ENCODE measurements around the gene TSSK6.

TSSK6 gene

GRCh38 chr19:19529783-19530422 lies 14.6 kb upstream of the TSSK6 start:
- no peak for DNase-seq

GRCh38 chr19:19528721-19529490 lies 13.6 kb upstream of the TSSK6 start, which contains the start of gene YJEFN3:
Gene YJEFN3 (plus strand): TSS chr19:19528911. CDS start chr19:19528933, 22 bp downstream.
- no peak for DNase-seq

GRCh38 chr19:19527674-19528625 lies 12.6 kb upstream of the TSSK6 start:
- no peak for DNase-seq

GRCh38 chr19:19527371-19527656 lies 12.0 kb upstream of the TSSK6 start:
- no peak for DNase-seq

GRCh38 chr19:19526581-19527370 lies 11.4 kb upstream of the TSSK6 start:
- no peak for DNase-seq

GRCh38 chr19:19525611-19526380 lies 10.4 kb upstream of the TSSK6 start:
- DNase-seq, result no peak

GRCh38 chr19:19524053-19524452 lies 8.7 kb upstream of the TSSK6 start:
- DNase-seq, result peak; percentile 8

GRCh38 chr19:19523177-19523576 lies 7.8 kb upstream of the TSSK6 start:
- DNase-seq, result no peak

- no peak for DNase-seq
These were observed 5.6 kb upstream of the TSSK6 start for GRCh38 chr19:19520989-19521388.

GRCh38 chr19:19517235-19517619 lies 1.9 kb upstream of the TSSK6 start:
- no peak for DNase-seq

- peak; percentile 27 for DNase-seq
These were observed 533 bp upstream of the TSSK6 start, which contains the start of gene NDUFA13 for GRCh38 chr19:19515642-19516519. Gene NDUFA13 (plus strand): TSS chr19:19516225. CDS start chr19:19516239, 14 bp downstream.

- DNase-seq, result no peak
These were observed 1.1 kb downstream of the TSSK6 start for GRCh38 chr19:19514215-19514657.

GRCh38 chr19:19513682-19514081 lies 1.7 kb downstream of the TSSK6 start:
- no peak for DNase-seq

- DNase-seq, result no peak
These were observed 4.9 kb downstream of the TSSK6 start for GRCh38 chr19:19510432-19510831.

- DNase-seq, result no peak
These were observed 7.1 kb downstream of the TSSK6 start for GRCh38 chr19:19508217-19508616.

GRCh38 chr19:19507354-19507753 lies 8.0 kb downstream of the TSSK6 start:
- no peak for DNase-seq

- no peak for DNase-seq
These were observed 8.8 kb downstream of the TSSK6 start for GRCh38 chr19:19506592-19506991.

GRCh38 chr19:19505669-19506326 lies 9.6 kb downstream of the TSSK6 start:
- no peak for DNase-seq

- DNase-seq, result no peak
These were observed 10.3 kb downstream of the TSSK6 start for GRCh38 chr19:19504754-19505668.
